Colonic mucosa (tissue), 4 donors: ENCODE measurements around the gene ZSCAN2. TPM values are rescaled to one million over a fixed set of nuclear protein-coding genes. Genes with fewer than 3 reads are reported as not detected.

Experiments used
- DNase-seq: peaks from one replicate; pipeline ENCODE4 v3.0.0-alpha.2; 2020
- H3K27ac ChIP-seq: fragments of 200-600 bp; one replicate; pipeline ENCODE4 v1.8.0; 2021
- H3K27me3 ChIP-seq: fragments of 200-600 bp; one replicate; pipeline ENCODE4 v1.8.0; 2021
- H3K36me3 ChIP-seq: fragments of 200-600 bp; one replicate; pipeline ENCODE4 v1.8.0; 2021
- H3K4me1 ChIP-seq: fragments of 200-600 bp; one replicate; pipeline ENCODE4 v1.8.0; 2021; ENCODE audit warnings: mild to moderate bottlenecking
- H3K4me3 ChIP-seq: fragments of 200-600 bp; one replicate; pipeline ENCODE4 v1.8.0; 2021
- H3K9ac ChIP-seq, 2 donors: one replicate each; pipeline ENCODE4 v1.7.0; 2013; ENCODE audit warnings: control low read depth in 2 of 2, low read depth in 2 of 2, low read length in 2 of 2
- H3K9me3 ChIP-seq: fragments of 200-600 bp; one replicate; pipeline ENCODE4 v1.8.0; 2021
- CTCF ChIP-seq: fragments of 200-600 bp; IDR thresholded peaks from one replicate; pipeline ENCODE4 v1.8.0; 2022; ENCODE audit warnings: antibody characterized with exemption, mild to moderate bottlenecking
- intact Hi-C: fragments of 100-400 bp; cut with DNase I; formaldehyde crosslinking; loops from one replicate; pipeline ENCODE4 v1.14.1; 2022
- total RNA-seq, 2 donors: library from RNA; stranded (reverse); fragmentation: NEBNext Ultra II Directional in 1 of 2; extraction: Animal tissue kit (Norgen Biotek cat#: 25700) in 1 of 2; gene quantifications; one replicate each; pipeline ENCODE4 v1.2.1, GENCODE V29; 2021
- donor health status: healthy.
- donor health status: DM: no; HTN: no; CAD: no.
- donor health status: DM: no; HTN: no; CAD: no.

ZSCAN2 gene
- total RNA-seq, 2 donors from 2014 or later, result 6.3 to 6.4 TPM

DNA sequence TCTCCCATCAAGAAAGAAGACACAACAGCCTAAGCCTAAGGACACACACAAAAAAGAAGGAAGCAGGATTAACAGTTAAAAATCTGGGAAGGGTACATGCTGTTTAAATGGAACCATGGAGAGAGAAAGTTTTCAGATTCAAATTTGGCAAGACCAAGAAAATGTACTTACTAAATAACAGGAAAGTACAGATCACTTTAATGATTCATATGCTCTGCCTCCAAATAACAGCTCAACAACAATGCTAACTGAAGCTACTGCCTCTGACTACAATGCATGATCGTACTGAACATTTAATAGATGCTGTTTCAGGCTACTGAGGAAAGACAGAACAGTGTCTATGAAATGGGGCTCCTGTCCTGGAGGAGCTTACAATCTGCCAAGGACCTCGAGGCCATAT is 65.6 kb downstream of the ZSCAN2 start:
- Histone ChIP-seq H3K9me3 (no peaks in the 10 kb centered on the region), H3K36me3 (no peaks in the 10 kb centered on the region), H3K27me3 (no peaks in the 10 kb centered on the region), H3K27ac (no peak overlapping the region), H3K4me1 (no peaks in the 10 kb centered on the region), H3K4me3 (no peak overlapping the region), H3K9ac (no peak overlapping the region)
- intact Hi-C loops, result no loop called here
- TF ChIP-seq CTCF, result no peak
- no peak for DNase-seq

DNA sequence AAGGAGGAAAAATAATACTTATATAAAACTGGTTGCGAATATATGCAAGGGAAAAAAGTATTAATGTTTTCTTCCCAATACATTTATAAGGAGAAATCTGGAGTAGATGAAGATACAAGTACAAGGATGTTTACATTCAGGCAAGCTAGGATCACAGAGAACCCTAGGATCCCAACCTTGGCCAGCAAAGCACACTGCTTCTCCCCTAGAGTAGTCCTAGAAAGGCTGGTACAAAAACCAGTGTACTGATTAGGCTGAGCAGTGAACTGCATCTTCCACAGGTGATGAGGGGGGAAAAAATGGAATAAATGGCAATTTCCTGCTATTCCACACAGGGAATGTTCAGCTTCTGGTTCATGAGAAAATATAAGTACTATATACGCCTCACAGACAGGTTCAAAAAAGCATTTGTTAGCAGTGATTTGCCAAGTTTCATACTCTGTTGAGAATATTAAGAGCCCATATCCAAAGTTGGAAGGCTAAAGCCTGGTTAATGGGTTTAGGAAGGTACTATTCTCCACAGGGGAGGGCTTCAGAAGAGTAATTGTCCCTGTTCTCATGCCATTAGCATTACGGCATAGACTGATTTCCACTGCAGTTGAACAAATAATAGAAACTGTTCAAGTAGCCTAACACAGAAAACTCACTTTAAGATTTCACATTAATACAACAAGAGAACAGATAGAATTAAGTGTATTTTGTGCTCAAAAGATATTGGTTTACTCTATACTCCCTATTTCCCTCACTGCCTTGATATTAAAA is 67.6 kb downstream of the ZSCAN2 start:
- intact Hi-C loops, result no loop called here
- Histone ChIP-seq H3K9me3 (no peaks in the 10 kb centered on the region), H3K27ac (no peak overlapping the region), H3K4me1 (no peaks in the 10 kb centered on the region), H3K36me3 (no peaks in the 10 kb centered on the region), H3K4me3 (no peak overlapping the region), H3K27me3 (no peaks in the 10 kb centered on the region), H3K9ac (no peak overlapping the region)
- TF ChIP-seq CTCF, result no peak
- DNase-seq, result no peak

DNA sequence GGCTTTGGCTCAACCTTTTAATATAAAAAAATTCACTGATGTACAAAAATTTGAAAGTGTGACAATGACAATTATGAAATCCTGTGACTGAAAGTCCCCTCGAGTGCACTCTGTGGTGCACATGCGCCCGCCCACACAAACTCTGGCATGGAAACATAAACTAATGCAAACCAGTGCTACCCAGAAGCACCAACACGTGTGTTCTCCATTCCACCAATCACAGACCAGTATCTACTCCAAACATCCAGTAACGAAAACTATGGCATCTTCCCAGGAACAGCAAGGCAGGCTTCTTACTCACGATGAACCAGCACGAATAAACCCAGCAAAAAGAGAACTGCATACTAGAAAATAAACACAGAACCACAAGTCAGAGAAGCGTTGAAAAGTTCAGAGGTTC is 68.9 kb downstream of the ZSCAN2 start:
- DNase-seq, result no peak
- H3K4me1 ChIP-seq, result no peaks in the 10 kb centered on the region
- no peaks in the 10 kb centered on the region for H3K9me3 ChIP-seq
- TF ChIP-seq CTCF, result no peak
- H3K36me3 ChIP-seq, result no peaks in the 10 kb centered on the region
- intact Hi-C loops, result no loop called here
- no peak overlapping the region for H3K4me3 ChIP-seq
- no peak overlapping the region for H3K9ac ChIP-seq
- no peak overlapping the region for H3K27ac ChIP-seq
- H3K27me3 ChIP-seq, result no peaks in the 10 kb centered on the region

DNA sequence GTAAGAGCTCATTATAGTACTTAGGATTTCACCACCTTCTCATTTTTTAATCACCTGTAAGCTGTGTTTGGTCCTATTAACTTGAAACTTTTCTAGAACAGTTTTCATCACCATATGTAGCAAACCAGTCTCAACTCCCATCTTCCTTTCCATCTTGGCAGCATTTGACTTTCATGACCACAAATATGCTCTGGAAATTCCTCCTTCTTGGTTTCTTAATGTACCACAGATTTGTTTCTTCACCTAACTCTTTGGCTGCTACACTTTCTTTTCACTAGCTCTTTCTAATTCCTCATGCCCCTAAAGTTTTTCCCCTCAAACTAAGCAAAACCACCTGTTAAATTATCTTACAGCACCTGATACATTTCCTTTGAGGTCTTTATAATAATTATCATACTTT is 70.4 kb downstream of the ZSCAN2 start:
- H3K27ac ChIP-seq, result no peak overlapping the region
- no peak overlapping the region for H3K4me3 ChIP-seq
- no peak overlapping the region for H3K9ac ChIP-seq
- no peak for DNase-seq
- no peak for TF ChIP-seq CTCF
- intact Hi-C loops, result no loop called here
- H3K9me3 ChIP-seq, result no peaks in the 10 kb centered on the region
- H3K36me3 ChIP-seq, result no peaks in the 10 kb centered on the region
- H3K27me3 ChIP-seq, result no peaks in the 10 kb centered on the region
- no peaks in the 10 kb centered on the region for H3K4me1 ChIP-seq

Other genes with a start within 250 kb of the ZSCAN2 start
- gene WDR73, start 53.3 kb downstream of the ZSCAN2 start, total RNA-seq, result 10 to 100 TPM; 15.3 to 24.3 TPM
- gene NMB, start 57.2 kb downstream of the ZSCAN2 start, total RNA-seq, result 1 to 10 TPM; 2.8 to 4.4 TPM
- 100 to 1,000 TPM; 146 to 154 TPM for gene SEC11A, start 115.1 kb downstream of the ZSCAN2 start, total RNA-seq
- gene ZNF592, start 147.6 kb downstream of the ZSCAN2 start, total RNA-seq, result 10 to 100 TPM; 25.9 to 27.0 TPM
- gene ALPK3, start 216.3 kb downstream of the ZSCAN2 start, total RNA-seq, result 1 to 10 TPM in 1 of 2 donors, under 1 TPM in 1; 0.74 to 2.4 TPM